Neural progenitor cell (in vitro differentiated cells): Measurements from ENCODE around the gene ANAPC10. TPM values are rescaled to one million over a fixed set of nuclear protein-coding genes. Genes with fewer than 3 reads are reported as not detected.

Source experiments
- DNase-seq: peaks from one replicate; pipeline ENCODE4 v3.0.0-alpha.2; 2016; ENCODE audit warnings: low spot score
- H2AFZ ChIP-seq: fragments of 200-600 bp; sonication (generic); replicated peaks from 2 replicates; pipeline ENCODE4 v1.6.1; 2016; ENCODE audit warnings: antibody characterized with exemption
- H3F3A ChIP-seq: fragments of 200-600 bp; sonication (generic); 2 replicates; pipeline ENCODE4 v1.6.1; 2016; ENCODE audit warnings: antibody characterized with exemption, low read depth
- H3K27ac ChIP-seq: fragments of 200-600 bp; sonication (generic); 2 replicates; pipeline ENCODE4 v1.5.1; 2016; ENCODE audit warnings: mild to moderate bottlenecking
- H3K27me3 ChIP-seq: fragments of 200-600 bp; sonication (generic); 2 replicates; pipeline ENCODE4 v1.6.1; 2016; ENCODE audit warnings: mild to moderate bottlenecking, moderate library complexity
- H3K36me3 ChIP-seq: fragments of 200-600 bp; sonication (generic); 2 replicates; pipeline ENCODE4 v1.5.1; 2016
- H3K4me1 ChIP-seq: fragments of 200-600 bp; sonication (generic); 2 replicates; pipeline ENCODE4 v1.6.1; 2016; ENCODE audit warnings: mixed run types
- H3K4me2 ChIP-seq: fragments of 200-600 bp; sonication (generic); 2 replicates; pipeline ENCODE4 v1.6.1; 2016
- H3K4me3 ChIP-seq: fragments of 200-600 bp; sonication (generic); 2 replicates; pipeline ENCODE4 v1.5.1; 2016
- H3K79me2 ChIP-seq: fragments of 200-600 bp; sonication (generic); 2 replicates; pipeline ENCODE4 v1.6.1; 2016; ENCODE audit warnings: low read depth
- H3K9ac ChIP-seq: fragments of 200-600 bp; sonication (generic); 2 replicates; pipeline ENCODE4 v1.6.1; 2016
- H3K9me3 ChIP-seq: fragments of 200-600 bp; sonication (generic); 2 replicates; pipeline ENCODE4 v1.5.1; 2016; ENCODE audit warnings: low read depth
- H4K20me1 ChIP-seq: fragments of 200-600 bp; sonication (generic); 2 replicates; pipeline ENCODE4 v1.6.1; 2016; ENCODE audit warnings: low read depth
- H3K27ac Mint-ChIP-seq: 3 replicates; pipeline ENCODE4 v1.8.0; 2021; ENCODE audit warnings: mixed read lengths
- H3K27me3 Mint-ChIP-seq: 2 replicates; pipeline ENCODE4 v1.8.0; 2022; ENCODE audit warnings: low read depth, mild to moderate bottlenecking, inconsistent platforms, moderate library complexity, mixed read lengths; ENCODE audit not compliant: insufficient read depth
- H3K36me3 Mint-ChIP-seq: 3 replicates; pipeline ENCODE4 v1.8.0; 2021; ENCODE audit warnings: mixed read lengths
- H3K4me1 Mint-ChIP-seq: 3 replicates; pipeline ENCODE4 v1.8.0; 2021; ENCODE audit warnings: mixed read lengths
- H3K4me3 Mint-ChIP-seq: 3 replicates; pipeline ENCODE4 v1.8.0; 2021; ENCODE audit warnings: mild to moderate bottlenecking, moderate library complexity, mixed read lengths
- H3K9me3 Mint-ChIP-seq: 3 replicates; pipeline ENCODE4 v1.8.0; 2020; ENCODE audit warnings: mixed read lengths
- CTCF ChIP-seq: fragments of 200-600 bp; sonication (generic); IDR thresholded peaks from 2 replicates; pipeline ENCODE4 v1.5.1; 2017; ENCODE audit warnings: antibody characterized with exemption, mild to moderate bottlenecking
- EZH2 ChIP-seq: fragments of 200-600 bp; sonication (generic); IDR thresholded peaks from 2 replicates; pipeline ENCODE4 v1.6.1; 2017; ENCODE audit warnings: antibody characterized with exemption, mild to moderate bottlenecking, moderate library complexity
- EZH2phosphoT487 ChIP-seq: fragments of 200-600 bp; sonication (generic); IDR thresholded peaks from 2 replicates; pipeline ENCODE4 v1.6.1; 2017; ENCODE audit warnings: antibody characterized with exemption
- total RNA-seq: library from RNA; depleted of rRNA; stranded (reverse); fragments of >200 nt; gene quantifications from 2 replicates; pipeline ENCODE4 v1.2.3, GENCODE V29; 2015; ENCODE audit warnings: low replicate concordance

The ANAPC10 gene
- total RNA-seq, 1 donor from 2014 or later: 48.4 TPM

DNA sequence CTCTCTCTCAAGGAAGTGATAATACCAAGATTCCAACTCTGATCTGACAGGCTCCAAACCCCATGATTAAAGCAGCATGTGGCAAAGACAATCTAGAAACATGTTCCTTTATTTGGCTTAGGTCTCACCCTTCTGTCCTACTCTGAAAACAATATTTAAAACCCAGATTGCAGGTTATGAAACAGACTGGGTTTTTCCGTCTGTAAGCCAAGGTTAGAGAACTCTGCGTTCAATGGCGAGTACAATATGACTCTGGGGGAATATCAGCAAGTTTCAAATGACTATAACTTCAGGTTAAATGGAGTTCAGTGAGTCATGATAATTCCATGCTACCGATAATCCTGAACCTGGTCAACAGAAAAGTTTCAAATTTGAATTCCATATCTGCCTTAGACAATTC is 50.8 kb downstream of the ANAPC10 start:
- no peak overlapping the region for H2AFZ ChIP-seq
- TF ChIP-seq CTCF (no peak), EZH2 (no peak), EZH2phosphoT487 (no peak)
- H3F3A ChIP-seq: no peaks in the 10 kb centered on the region
- no peak overlapping the region for H3K9ac ChIP-seq
- H4K20me1 ChIP-seq: peaks cover 18% of the 10 kb centered on the region
- H3K27me3 ChIP-seq: no peaks in the 10 kb centered on the region
- H3K79me2 ChIP-seq: peaks cover 21% of the 10 kb centered on the region
- H3K36me3 Mint-ChIP-seq: peaks cover 18% of the 10 kb centered on the region
- H3K4me3 ChIP-seq: no peak overlapping the region
- no peak overlapping the region for H3K4me2 ChIP-seq
- peaks cover 17% of the 10 kb centered on the region for H3K4me1 Mint-ChIP-seq
- no peak overlapping the region for H3K4me3 Mint-ChIP-seq
- H3K27ac Mint-ChIP-seq: no peak overlapping the region
- no peaks in the 10 kb centered on the region for H3K9me3 ChIP-seq
- H3K4me1 ChIP-seq: peaks cover 23% of the 10 kb centered on the region
- H3K27ac ChIP-seq: no peak overlapping the region
- no peaks in the 10 kb centered on the region for H3K36me3 ChIP-seq
- no peak for DNase-seq
- peaks cover 4% of the 10 kb centered on the region for H3K9me3 Mint-ChIP-seq
- H3K27me3 Mint-ChIP-seq: no peaks in the 10 kb centered on the region

DNA sequence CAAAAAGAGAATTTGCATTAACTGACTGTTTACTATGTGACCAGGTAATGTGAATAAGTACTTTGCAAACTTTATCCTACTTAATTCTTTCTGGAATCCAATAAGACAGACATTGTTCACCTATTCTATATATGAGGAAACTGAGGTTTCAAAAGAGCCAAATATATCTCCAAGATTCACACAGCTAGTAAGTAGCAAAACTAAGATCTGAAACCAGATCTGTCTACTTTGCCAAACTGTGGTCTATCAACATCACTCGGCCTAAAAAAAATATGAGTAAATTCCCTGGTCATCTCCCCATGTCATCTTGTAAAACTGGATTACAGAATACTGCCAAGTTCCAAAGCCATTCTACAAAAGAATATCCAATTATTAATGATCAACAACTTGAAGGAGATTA is 52.8 kb downstream of the ANAPC10 start:
- Mint-ChIP-seq H3K4me1 (peaks cover 17% of the 10 kb centered on the region), H3K9me3 (peaks cover 4% of the 10 kb centered on the region), H3K36me3 (peaks cover 11% of the 10 kb centered on the region), H3K27me3 (no peaks in the 10 kb centered on the region), H3K27ac (no peak overlapping the region), H3K4me3 (no peak overlapping the region)
- Histone ChIP-seq H3K27ac (no peak overlapping the region), H3K36me3 (no peaks in the 10 kb centered on the region), H3K4me1 (peaks cover 23% of the 10 kb centered on the region), H3K4me3 (no peak overlapping the region), H4K20me1 (peaks cover 18% of the 10 kb centered on the region), H3K9me3 (no peaks in the 10 kb centered on the region), H2AFZ (no peak overlapping the region), H3K27me3 (no peaks in the 10 kb centered on the region), H3K9ac (no peak overlapping the region), H3K79me2 (peaks cover 25% of the 10 kb centered on the region), H3F3A (no peaks in the 10 kb centered on the region), H3K4me2 (no peak overlapping the region)
- no peak for DNase-seq
- TF ChIP-seq EZH2: no peak
- TF ChIP-seq EZH2phosphoT487: no peak
- TF ChIP-seq CTCF: no peak

- no peaks in the 10 kb centered on the region for H3K9me3 ChIP-seq
- no peak for DNase-seq
- no peak overlapping the region for H3K4me3 Mint-ChIP-seq
- H3K27me3 ChIP-seq: no peaks in the 10 kb centered on the region
- no peak overlapping the region for H3K27ac Mint-ChIP-seq
- H3K4me1 ChIP-seq: peaks cover 23% of the 10 kb centered on the region
- no peak for TF ChIP-seq CTCF
- no peak for TF ChIP-seq EZH2phosphoT487
- no peak for TF ChIP-seq EZH2
- H2AFZ ChIP-seq: no peak overlapping the region
- peaks cover 9% of the 10 kb centered on the region for H3K36me3 Mint-ChIP-seq
- no peak overlapping the region for H3K4me2 ChIP-seq
- H4K20me1 ChIP-seq: peaks cover 18% of the 10 kb centered on the region
- H3K4me1 Mint-ChIP-seq: peaks cover 17% of the 10 kb centered on the region
- H3K27ac ChIP-seq: no peak overlapping the region
- no peaks in the 10 kb centered on the region for H3K36me3 ChIP-seq
- H3K27me3 Mint-ChIP-seq: no peaks in the 10 kb centered on the region
- peaks cover 25% of the 10 kb centered on the region for H3K79me2 ChIP-seq
- no peak overlapping the region for H3K4me3 ChIP-seq
- H3K9me3 Mint-ChIP-seq: no peaks in the 10 kb centered on the region
- H3K9ac ChIP-seq: no peak overlapping the region
- no peaks in the 10 kb centered on the region for H3F3A ChIP-seq
Observed at GRCh38 chr4:145044341-145044740, 53.7 kb downstream of the ANAPC10 start.
